IPS DF 6.9 (cell line): ENCODE results near the gene SUFU.

Experiments
- DNase-seq: peaks from one replicate; pipeline ENCODE4 v3.0.0-alpha.2; 2013; ENCODE audit warnings: low read depth, low spot score
- H3K27ac ChIP-seq: one replicate; pipeline ENCODE4 v1.5.1; 2013; ENCODE audit warnings: low read length, control low read depth
- H3K27me3 ChIP-seq: 2 replicates; pipeline ENCODE4 v1.6.1; 2013; ENCODE audit warnings: mild to moderate bottlenecking, low read length; ENCODE audit not compliant: control insufficient read depth, insufficient read depth
- H3K36me3 ChIP-seq: 2 replicates; pipeline ENCODE4 v1.6.1; 2013; ENCODE audit warnings: low read length; ENCODE audit not compliant: control insufficient read depth, insufficient read depth
- H3K4me1 ChIP-seq: 2 replicates; pipeline ENCODE4 v1.6.1; 2013; ENCODE audit warnings: low read length; ENCODE audit not compliant: control insufficient read depth, insufficient read depth
- H3K4me3 ChIP-seq: 2 replicates; pipeline ENCODE4 v1.5.1; 2013; ENCODE audit warnings: mild to moderate bottlenecking, low read length
- H3K9me3 ChIP-seq: 2 replicates; pipeline ENCODE4 v1.6.1; 2013; ENCODE audit warnings: low read length, inconsistent platforms; ENCODE audit not compliant: control insufficient read depth, insufficient read depth
- WGBS: extraction: QIAGEN DNeasy Blood & Tissue Kit; methylation state at CpG from one replicate; pipeline ENCODE4 v1.1.7; 2013; ENCODE audit warnings: mixed read lengths, missing lambda C conversion rate; ENCODE audit not compliant: insufficient read length, insufficient coverage; 5-methylcytosine and 5-hydroxymethylcytosine counted together

SUFU gene

DNA sequence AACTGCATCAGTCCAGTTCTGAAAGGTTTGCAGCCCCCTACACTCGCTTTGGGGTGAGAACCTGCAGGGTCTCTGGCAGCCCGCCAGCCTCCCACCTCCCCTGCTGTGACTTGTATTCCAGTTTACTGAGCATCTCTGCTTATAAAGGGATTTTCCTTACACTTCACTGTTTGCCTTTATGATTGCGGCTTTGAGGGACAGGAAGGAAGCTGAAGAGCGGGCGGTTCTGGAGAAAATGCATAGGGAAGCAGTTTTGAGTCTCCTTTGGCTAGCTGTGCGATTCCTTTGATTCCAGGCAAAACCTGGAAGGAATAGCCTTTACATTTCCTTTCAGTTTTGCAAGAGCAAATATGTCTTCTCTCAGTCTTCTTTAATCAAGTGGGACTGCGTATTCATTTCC, 75.6 kb downstream of the SUFU start:
- no peaks in the 10 kb centered on the region for H3K36me3 ChIP-seq
- H3K9me3 ChIP-seq, result no peaks in the 10 kb centered on the region
- no peaks in the 10 kb centered on the region for H3K4me1 ChIP-seq
- no peak overlapping the region for H3K27ac ChIP-seq
- no peaks in the 10 kb centered on the region for H3K27me3 ChIP-seq
- WGBS, result no CpG with 5 or more reads among the region's 7 CpGs
- no peak for DNase-seq
- no peak overlapping the region for H3K4me3 ChIP-seq

DNA sequence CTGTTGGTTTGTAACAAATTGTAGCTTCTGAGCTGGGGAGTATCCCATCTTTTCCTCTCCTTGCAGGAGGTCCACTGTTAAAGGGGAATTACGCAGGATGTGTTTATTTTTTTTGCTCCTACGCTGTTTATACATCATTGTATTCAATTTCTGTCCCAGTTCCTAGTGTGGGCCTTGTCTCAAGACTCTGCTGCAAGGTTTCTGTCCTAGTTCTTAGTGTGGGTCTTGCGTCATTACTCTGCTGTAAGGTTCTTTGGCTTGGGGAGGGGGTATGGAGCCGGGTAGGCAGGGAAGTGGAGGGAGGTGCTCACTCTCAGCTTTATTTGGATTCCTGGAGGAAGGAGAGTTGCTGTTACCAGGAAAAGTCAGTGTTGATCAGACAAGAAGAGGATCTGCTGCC, 76.5 kb downstream of the SUFU start:
- H3K27me3 ChIP-seq, result no peaks in the 10 kb centered on the region
- H3K9me3 ChIP-seq, result no peaks in the 10 kb centered on the region
- H3K27ac ChIP-seq, result no peak overlapping the region
- DNase-seq, result no peak
- no peaks in the 10 kb centered on the region for H3K4me1 ChIP-seq
- H3K4me3 ChIP-seq, result no peak overlapping the region
- no CpG with 5 or more reads among the region's 4 CpGs for WGBS
- H3K36me3 ChIP-seq, result no peaks in the 10 kb centered on the region

DNA sequence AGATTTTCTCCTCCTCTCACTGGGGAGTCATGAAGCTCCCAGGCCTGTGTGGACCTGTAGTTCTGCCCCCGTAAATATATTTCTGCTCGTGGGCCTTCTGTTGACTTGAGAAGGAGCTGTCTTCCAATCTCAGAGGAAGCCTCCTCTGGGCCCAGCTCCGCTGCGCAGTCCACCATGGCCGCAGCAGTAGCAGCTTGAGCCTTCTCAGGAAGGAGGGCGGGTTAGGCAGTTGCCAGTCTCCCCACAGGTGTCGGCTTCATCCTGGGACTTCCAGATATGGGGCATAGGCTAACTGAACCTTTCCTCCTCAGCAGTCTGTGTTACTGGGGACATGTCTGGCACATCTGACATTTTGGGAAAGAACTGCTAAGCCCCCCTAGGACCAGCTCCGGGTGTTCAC, 77.6 kb downstream of the SUFU start:
- H3K36me3 ChIP-seq, result no peaks in the 10 kb centered on the region
- H3K9me3 ChIP-seq, result no peaks in the 10 kb centered on the region
- no peak overlapping the region for H3K27ac ChIP-seq
- DNase-seq, result no peak
- H3K4me3 ChIP-seq, result no peak overlapping the region
- H3K4me1 ChIP-seq, result no peaks in the 10 kb centered on the region
- WGBS, result no CpG with 5 or more reads among the region's 8 CpGs
- no peaks in the 10 kb centered on the region for H3K27me3 ChIP-seq

DNA sequence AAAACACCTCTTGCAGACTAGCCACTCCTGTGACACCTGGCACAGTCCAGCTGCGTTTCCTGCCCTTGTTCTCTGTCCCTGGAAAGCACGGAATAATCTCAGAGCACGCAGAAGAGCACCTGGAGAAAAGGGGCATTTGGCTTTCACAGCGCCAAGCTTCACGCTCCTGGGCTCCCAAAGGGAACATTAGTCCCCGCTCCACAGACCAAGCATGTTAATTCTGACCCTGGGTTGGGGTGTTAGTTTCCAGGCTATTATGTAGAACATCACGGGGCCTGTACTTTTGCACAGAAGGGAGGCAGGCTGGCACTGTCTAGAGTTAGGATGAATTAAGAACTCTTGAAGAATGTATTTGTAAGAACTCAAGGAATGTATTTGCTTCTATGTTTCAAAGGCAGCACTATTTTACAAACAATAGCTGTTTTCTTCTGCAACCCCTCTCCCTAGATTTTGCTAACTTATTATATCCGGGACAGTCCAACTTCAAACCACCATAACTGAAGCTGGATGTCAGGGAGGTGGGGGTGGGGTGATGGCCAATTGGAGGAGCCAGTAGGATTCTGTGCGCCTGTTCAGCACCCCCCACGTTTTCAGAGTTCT, 78.3 kb downstream of the SUFU start:
- WGBS, result no CpG with 5 or more reads among the region's 10 CpGs
- no peak for DNase-seq
- Histone ChIP-seq H3K9me3 (no peaks in the 10 kb centered on the region), H3K4me1 (no peaks in the 10 kb centered on the region), H3K27ac (no peak overlapping the region), H3K36me3 (no peaks in the 10 kb centered on the region), H3K4me3 (no peak overlapping the region), H3K27me3 (no peaks in the 10 kb centered on the region)

- no peaks in the 10 kb centered on the region for H3K27me3 ChIP-seq
- no peaks in the 10 kb centered on the region for H3K36me3 ChIP-seq
- no CpG with 5 or more reads among the region's 11 CpGs for WGBS
- no peaks in the 10 kb centered on the region for H3K9me3 ChIP-seq
- no peak overlapping the region for H3K4me3 ChIP-seq
- no peak overlapping the region for H3K27ac ChIP-seq
- H3K4me1 ChIP-seq, result no peaks in the 10 kb centered on the region
- peak; percentile 89 for DNase-seq
Observed at GRCh38 chr10:102583435-102584417, 80.0 kb downstream of the SUFU start.

GRCh38 chr10:102585026-102585425, 81.3 kb downstream of the SUFU start:
- no CpG with 5 or more reads among the region's 1 CpG for WGBS
- no peak overlapping the region for H3K4me3 ChIP-seq
- no peaks in the 10 kb centered on the region for H3K9me3 ChIP-seq
- no peak for DNase-seq
- H3K27me3 ChIP-seq, result no peaks in the 10 kb centered on the region
- H3K27ac ChIP-seq, result no peak overlapping the region
- H3K4me1 ChIP-seq, result no peaks in the 10 kb centered on the region
- H3K36me3 ChIP-seq, result no peaks in the 10 kb centered on the region

- DNase-seq, result no peak
- Histone ChIP-seq H3K27me3 (no peaks in the 10 kb centered on the region), H3K27ac (no peak overlapping the region), H3K4me3 (no peak overlapping the region), H3K36me3 (no peaks in the 10 kb centered on the region), H3K9me3 (no peaks in the 10 kb centered on the region), H3K4me1 (no peaks in the 10 kb centered on the region)
- no CpG with 5 or more reads among the region's 1 CpG for WGBS
Observed at GRCh38 chr10:102586858-102587257, 83.1 kb downstream of the SUFU start.

- Histone ChIP-seq H3K27ac (no peak overlapping the region), H3K4me3 (no peak overlapping the region), H3K36me3 (no peaks in the 10 kb centered on the region), H3K4me1 (no peaks in the 10 kb centered on the region), H3K27me3 (no peaks in the 10 kb centered on the region), H3K9me3 (no peaks in the 10 kb centered on the region)
- no CpG with 5 or more reads among the region's 1 CpG for WGBS
- DNase-seq, result no peak
Observed at GRCh38 chr10:102588875-102589274, 85.1 kb downstream of the SUFU start.

GRCh38 chr10:102593074-102593803, 89.5 kb downstream of the SUFU start:
- Histone ChIP-seq H3K9me3 (no peaks in the 10 kb centered on the region), H3K27me3 (no peaks in the 10 kb centered on the region), H3K36me3 (no peaks in the 10 kb centered on the region), H3K4me1 (0 out of 2 replicates have a peak, but pooled peaks cover 2% of the 10 kb centered on the region), H3K4me3 (no peak overlapping the region), H3K27ac (no peak overlapping the region)
- no CpG with 5 or more reads among the region's 6 CpGs for WGBS
- no peak for DNase-seq

- DNase-seq, result no peak
- Histone ChIP-seq H3K9me3 (no peaks in the 10 kb centered on the region), H3K27ac (no peak overlapping the region), H3K36me3 (no peaks in the 10 kb centered on the region), H3K4me3 (no peak overlapping the region), H3K27me3 (no peaks in the 10 kb centered on the region), H3K4me1 (0 out of 2 replicates have a peak, but pooled peaks cover 2% of the 10 kb centered on the region)
- WGBS, result no CpG with 5 or more reads among the region's 6 CpGs
Observed at GRCh38 chr10:102593804-102594079, 90.0 kb downstream of the SUFU start.
